NCI-H128 (cell line): Measurements from ENCODE around the gene U2SURP.

Experiments used
- DNase-seq: peaks from one replicate; lab custom pipeline; 2025; ENCODE audit not compliant: unreplicated experiment; lab: John Stamatoyannopoulos, UW

U2SURP gene

GRCh38 chr3:143099690-143100089 is 98.3 kb downstream of the U2SURP start:
- no peak for DNase-seq

- DNase-seq = no peak
Measured at GRCh38 chr3:143100451-143100850, 99.1 kb downstream of the U2SURP start.

- no peak for DNase-seq
Measured at GRCh38 chr3:143101792-143102381, 100.5 kb downstream of the U2SURP start.

- DNase-seq = no peak
Measured at GRCh38 chr3:143103652-143104051, 102.3 kb downstream of the U2SURP start.

- DNase-seq = no peak
Measured at GRCh38 chr3:143105170-143105569, 103.8 kb downstream of the U2SURP start.

DNA sequence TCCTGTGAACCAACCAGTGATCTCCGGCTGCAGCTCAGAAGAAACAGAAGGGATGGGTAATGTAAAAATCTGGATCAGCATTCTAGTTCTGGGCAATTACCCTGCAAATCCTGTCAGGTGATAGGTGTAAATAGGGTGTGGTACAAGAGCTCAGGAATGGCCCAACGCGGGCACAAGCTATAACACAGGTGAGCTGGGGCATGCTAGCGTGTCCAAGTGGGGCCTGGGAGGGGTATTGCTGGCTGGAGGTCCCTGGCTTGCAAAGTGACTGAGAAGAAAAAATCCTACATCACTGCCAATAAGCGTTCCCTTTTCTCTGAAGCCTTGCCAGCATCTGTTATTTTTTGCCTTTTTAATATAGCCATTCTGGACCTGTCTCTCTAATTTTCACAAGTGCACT is 108.5 kb downstream of the U2SURP start:
- DNase-seq = no peak
